Measurements from ENCODE around the gene SEC16A.
A peak's percentile ranks its signal among the peaks of the same experiment; 100 is the strongest.

SEC16A gene

GRCh38 chr9:136482793-136483588, at the start of gene SEC16A:
Gene SEC16A (minus strand): TSS chr9:136483040. CDS start chr9:136477615, 5,425 bp downstream.
- peak; percentile 94 for DNase-seq (ENCODE audit: low spot score)

- DNase-seq (ENCODE audit: low spot score) = no peak
Observed at GRCh38 chr9:136531904-136532798, 49.3 kb upstream of the SEC16A start.

GRCh38 chr9:136531186-136531903, 48.5 kb upstream of the SEC16A start:
- no peak for DNase-seq (ENCODE audit: low spot score)

GRCh38 chr9:136530461-136531089, 47.7 kb upstream of the SEC16A start:
- DNase-seq (ENCODE audit: low spot score) = no peak

GRCh38 chr9:136529516-136530460, 46.9 kb upstream of the SEC16A start:
- DNase-seq (ENCODE audit: low spot score) = no peak

GRCh38 chr9:136528716-136529341, 46.0 kb upstream of the SEC16A start:
- DNase-seq (ENCODE audit: low spot score) = no peak

- DNase-seq (ENCODE audit: low spot score) = peak; percentile 80
Observed at GRCh38 chr9:136527721-136528710, 45.2 kb upstream of the SEC16A start.

- DNase-seq (ENCODE audit: low spot score) = no peak
Observed at GRCh38 chr9:136527131-136527530, 44.3 kb upstream of the SEC16A start.

- peak; percentile 70 for DNase-seq (ENCODE audit: low spot score)
Observed at GRCh38 chr9:136526625-136527066, 43.8 kb upstream of the SEC16A start.

- DNase-seq (ENCODE audit: low spot score) = peak; percentile 78
Observed at GRCh38 chr9:136525841-136526499, 43.1 kb upstream of the SEC16A start.

- no peak for DNase-seq (ENCODE audit: low spot score)
Observed at GRCh38 chr9:136525207-136525606, 42.4 kb upstream of the SEC16A start.

GRCh38 chr9:136522314-136523237, 39.7 kb upstream of the SEC16A start:
- DNase-seq (ENCODE audit: low spot score) = peak; percentile 52

- no peak for DNase-seq (ENCODE audit: low spot score)
Observed at GRCh38 chr9:136521537-136521936, 38.7 kb upstream of the SEC16A start.

- peak; percentile 97 for DNase-seq (ENCODE audit: low spot score)
Observed at GRCh38 chr9:136520053-136520540, 37.3 kb upstream of the SEC16A start.

GRCh38 chr9:136519263-136520052, 36.6 kb upstream of the SEC16A start:
- no peak for DNase-seq (ENCODE audit: low spot score)

- no peak for DNase-seq (ENCODE audit: low spot score)
Observed at GRCh38 chr9:136518623-136519022, 35.8 kb upstream of the SEC16A start.
